ENCODE data around the gene WASHC2A. TPM values are rescaled to one million over a fixed set of nuclear protein-coding genes. Genes with fewer than 3 reads are reported as not detected.

The WASHC2A gene, protein sequence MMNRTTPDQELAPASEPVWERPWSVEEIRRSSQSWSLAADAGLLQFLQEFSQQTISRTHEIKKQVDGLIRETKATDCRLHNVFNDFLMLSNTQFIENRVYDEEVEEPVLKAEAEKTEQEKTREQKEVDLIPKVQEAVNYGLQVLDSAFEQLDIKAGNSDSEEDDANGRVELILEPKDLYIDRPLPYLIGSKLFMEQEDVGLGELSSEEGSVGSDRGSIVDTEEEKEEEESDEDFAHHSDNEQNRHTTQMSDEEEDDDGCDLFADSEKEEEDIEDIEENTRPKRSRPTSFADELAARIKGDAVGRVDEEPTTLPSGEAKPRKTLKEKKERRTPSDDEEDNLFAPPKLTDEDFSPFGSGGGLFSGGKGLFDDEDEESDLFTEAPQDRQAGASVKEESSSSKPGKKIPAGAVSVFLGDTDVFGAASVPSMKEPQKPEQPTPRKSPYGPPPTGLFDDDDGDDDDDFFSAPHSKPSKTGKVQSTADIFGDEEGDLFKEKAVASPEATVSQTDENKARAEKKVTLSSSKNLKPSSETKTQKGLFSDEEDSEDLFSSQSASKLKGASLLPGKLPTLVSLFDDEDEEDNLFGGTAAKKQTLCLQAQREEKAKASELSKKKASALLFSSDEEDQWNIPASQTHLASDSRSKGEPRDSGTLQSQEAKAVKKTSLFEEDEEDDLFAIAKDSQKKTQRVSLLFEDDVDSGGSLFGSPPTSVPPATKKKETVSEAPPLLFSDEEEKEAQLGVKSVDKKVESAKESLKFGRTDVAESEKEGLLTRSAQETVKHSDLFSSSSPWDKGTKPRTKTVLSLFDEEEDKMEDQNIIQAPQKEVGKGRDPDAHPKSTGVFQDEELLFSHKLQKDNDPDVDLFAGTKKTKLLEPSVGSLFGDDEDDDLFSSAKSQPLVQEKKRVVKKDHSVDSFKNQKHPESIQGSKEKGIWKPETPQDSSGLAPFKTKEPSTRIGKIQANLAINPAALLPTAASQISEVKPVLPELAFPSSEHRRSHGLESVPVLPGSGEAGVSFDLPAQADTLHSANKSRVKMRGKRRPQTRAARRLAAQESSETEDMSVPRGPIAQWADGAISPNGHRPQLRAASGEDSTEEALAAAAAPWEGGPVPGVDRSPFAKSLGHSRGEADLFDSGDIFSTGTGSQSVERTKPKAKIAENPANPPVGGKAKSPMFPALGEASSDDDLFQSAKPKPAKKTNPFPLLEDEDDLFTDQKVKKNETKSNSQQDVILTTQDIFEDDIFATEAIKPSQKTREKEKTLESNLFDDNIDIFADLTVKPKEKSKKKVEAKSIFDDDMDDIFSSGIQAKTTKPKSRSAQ (N-terminal part only)
- total RNA-seq: 18.5 and 19.8 TPM in 2 replicates

DNA sequence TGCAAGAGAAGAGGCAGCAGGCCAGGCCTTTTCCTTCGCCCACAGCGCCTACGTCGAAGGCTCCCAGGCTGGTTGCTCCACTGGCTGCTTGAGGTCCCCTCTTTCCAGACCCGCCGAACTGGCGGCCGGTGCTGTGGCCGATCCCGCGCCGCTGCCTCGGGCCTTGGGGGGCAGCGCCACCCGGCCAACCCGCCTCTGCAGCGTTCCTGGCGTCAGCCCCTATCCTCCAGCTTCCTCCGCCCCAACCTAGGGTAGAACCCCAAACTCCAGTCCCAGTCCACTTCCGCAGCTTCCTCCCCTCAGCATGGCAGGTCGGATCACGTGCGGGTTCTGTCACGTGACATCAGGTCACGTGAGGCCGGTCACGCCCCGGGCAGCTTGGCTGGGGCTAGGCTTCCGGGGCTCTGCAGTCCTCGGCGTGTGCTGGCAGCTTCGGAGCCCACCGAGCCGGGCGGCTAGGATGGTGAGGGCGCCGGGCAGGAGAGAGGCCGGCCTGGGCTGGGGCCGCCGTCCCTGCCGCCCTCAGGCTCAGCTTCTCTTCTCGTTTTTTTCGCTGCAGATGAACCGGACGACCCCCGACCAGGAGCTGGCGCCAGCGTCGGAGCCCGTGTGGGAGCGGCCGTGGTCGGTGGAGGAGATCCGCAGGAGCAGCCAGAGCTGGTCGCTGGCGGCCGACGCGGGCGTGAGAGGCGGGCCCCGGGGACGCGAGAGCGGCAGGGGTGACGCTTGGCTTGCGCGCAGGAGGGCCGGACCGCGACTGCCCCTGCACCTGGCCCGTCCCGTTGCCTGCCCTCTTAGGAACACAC is at the start of gene WASHC2A:
Gene WASHC2A, plus strand, starts transcription at position 409 of the 806 bp plus-strand sequence. Its CDS starts 52 bp downstream, at position 461.

Other genes starting within 250 kb of the WASHC2A start
- gene PARG, start 125.9 kb upstream of the WASHC2A start, total RNA-seq: 14.5 and 20.1 TPM in 2 replicates
- gene TIMM23B, start 125.9 kb upstream of the WASHC2A start, total RNA-seq: 8.5 and 12.3 TPM in 2 replicates
- gene AGAP6, start 79.5 kb upstream of the WASHC2A start, total RNA-seq: 1.6 and 3.7 TPM in 2 replicates
- 0.56 and 0.65 TPM in 2 replicates for gene ASAH2, start 183.6 kb downstream of the WASHC2A start, total RNA-seq

Measured in epithelial cell of alveolus of lung (primary cell).